GM18870 (cell line): ENCODE measurements around the gene NEDD9.

Experiments used
- ATAC-seq: cut with Tn5 transposase; IDR thresholded peaks from one replicate; pipeline ENCODE4 v1.9.1; 2021; ENCODE audit warnings: moderate library complexity; ENCODE audit not compliant: unreplicated experiment

Gene NEDD9

DNA sequence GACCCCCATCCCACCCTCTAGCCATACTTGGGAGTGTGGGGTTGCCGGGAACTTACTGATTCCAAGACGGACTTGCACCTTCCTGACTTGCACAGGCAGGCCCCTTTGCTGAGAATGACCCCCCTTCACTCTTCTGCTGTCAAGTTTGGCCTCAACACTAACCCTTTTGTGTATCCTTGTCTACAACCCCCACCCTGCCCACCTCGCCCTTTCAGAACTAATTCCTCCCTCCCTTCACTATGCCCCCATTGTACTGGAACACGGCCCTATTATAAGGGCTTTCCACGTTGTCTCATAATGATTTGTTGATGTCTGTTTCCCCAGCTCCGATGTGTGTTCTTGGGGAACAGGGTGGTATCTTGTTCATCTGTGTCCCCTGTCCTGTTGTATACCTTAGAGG lies 4.4 kb upstream of the NEDD9 start:
- ATAC-seq: no peak

DNA sequence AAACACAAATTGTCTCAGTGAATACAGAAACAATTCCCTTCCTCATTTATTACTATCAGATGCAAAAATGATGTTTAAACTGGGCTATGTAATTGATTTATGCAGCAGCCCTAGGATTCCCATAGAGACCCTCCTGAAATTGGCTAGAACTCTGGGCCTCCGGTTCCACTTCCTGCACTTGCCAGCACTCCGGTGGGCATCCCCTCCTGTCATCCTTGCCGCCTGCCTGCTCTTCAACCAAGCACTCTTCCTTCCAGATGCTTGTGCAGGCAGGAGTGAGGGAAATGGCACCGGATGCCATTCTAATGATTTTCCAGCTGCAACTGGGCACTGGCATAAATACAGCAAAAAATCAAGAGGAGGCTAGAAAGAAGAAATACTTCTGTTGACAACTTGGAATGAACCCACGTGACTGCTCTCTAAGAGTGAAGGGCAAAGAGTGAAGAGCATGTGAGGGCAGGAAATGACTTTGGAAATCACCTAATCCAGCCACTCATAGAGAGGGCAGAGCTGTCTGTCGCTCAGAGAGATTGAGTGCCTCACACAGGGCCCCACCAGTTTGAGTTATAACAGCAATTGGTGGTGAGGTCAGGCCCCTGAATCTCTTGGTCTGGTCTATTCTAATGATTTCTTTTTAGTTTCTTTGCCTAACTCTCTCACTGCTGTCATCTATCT lies 3.7 kb upstream of the NEDD9 start:
- ATAC-seq: peak; percentile 51

DNA sequence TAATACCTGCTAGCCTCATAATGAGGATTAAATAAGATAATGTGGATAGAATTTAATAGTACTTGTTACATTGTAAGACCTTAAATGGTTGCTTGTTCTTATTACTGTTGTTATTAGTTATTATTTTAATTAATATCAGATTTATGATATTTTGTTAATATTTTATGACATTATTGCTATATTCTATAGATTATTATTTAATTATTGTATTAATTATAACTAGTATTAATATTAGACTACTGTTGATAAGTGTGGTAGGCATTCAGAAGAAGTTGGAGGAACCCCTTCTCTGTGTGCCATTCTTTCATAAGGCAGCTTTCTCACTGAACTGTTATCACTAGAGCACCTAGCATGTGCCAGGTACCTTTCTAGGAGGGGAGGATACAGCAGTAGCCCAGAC lies 2.6 kb upstream of the NEDD9 start:
- ATAC-seq: no peak

DNA sequence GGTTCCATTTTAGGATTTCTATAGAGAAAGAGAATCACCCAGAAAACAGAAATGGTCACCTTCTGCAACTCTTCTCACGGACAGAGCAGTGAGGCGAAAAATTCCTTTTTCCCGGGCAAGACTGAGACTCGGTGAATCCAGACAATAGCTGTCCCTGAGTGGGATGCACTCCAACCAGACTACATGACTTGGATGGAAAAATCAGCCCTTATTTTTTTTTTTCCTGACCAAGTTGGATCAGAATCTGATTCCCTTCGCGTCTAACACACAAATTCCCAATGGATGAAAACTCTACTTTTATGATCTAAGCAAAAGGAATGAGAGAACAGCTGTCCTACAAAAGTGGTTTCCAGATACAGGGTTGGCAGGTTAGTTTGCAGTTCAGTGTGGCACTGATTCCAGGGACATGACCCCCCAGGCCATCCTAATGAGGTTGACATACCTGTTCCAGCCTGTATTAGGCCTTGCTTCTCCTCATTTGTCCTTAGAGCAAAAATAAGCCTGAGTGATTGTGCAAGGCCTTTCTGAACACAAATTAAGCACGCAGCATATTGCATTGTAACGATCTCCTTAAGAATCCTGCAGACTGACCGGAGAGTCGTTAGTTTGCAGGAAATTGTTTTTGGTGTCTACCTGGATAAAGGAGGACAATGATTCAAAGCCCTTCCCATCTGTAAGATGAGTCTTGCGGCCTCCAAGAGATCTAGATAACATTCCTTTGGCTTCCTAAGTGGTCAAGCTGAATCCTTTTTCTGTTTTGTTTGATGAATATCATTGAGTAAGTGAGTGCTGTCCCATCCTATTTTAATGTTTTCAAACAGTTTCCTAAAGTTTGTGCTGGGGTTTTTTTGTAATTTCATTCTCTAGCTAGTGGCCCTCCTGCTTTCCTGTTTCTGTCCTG lies 1.5 kb upstream of the NEDD9 start:
- no peak for ATAC-seq

- no peak for ATAC-seq
Measured at GRCh38 chr6:11232770-11233626, 530 bp upstream of the NEDD9 start.

GRCh38 chr6:11231564-11232192 lies 790 bp downstream of the NEDD9 start:
- no peak for ATAC-seq

DNA sequence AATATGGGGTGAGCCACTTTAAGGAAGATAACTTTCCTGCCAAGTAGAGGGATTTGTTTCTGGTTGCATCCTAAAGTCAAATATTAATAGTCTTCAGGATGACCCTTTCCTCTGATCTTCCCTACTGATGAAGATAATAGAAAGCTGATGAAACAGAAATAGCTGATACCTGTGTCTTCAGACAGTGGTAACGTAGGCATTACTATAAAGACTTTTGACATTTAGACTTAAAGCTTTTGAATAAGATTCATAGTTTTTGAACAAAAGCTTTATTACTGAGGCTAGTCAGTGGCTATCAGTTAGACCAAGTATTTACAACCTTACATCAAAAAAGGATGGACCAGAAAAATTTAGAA lies 1.4 kb downstream of the NEDD9 start:
- ATAC-seq: no peak

DNA sequence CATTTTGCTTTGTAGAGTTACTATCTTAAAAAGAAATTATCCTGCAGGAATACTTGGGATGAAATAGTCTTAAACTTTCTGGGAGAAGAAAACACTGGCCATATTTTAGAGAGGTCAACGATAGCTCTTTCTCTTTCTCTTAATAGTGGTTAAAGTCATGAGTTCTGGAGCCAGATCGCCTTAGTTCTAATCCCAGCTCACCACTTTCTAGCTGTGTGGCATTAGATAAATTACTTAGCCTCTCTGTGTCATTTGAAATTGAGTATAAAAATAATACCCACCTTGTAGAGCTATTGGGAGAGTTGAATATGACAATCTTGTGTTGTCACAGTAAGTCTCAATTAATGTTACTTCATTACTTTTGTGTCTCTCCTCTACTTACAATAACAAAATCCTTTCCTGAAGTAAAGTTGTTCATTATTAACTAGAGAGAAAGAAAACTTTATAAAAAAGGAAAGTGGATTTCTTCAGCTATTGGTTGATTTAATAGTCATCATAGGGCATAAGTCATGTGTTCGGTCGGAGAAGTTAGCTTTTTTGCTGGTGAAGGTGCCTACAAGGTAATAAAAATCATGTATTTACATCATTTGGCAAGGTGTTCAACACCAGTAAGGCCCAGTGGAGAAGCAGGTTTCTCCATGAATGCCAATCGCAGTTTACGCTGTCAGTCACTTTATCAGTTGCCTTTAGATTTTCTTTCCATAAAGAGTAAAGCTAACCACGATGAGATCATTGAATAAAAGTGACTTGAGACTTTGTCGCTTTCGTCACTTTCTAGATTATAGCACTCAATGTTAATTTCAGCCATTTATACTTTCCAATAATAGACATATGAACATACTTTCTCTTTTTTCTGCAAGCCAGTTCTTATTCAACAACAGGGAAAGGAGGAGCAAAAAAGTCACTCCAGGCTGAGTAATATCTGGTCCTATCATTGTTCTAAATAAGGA lies 2.0 kb downstream of the NEDD9 start:
- ATAC-seq: no peak

GRCh38 chr6:11229655-11230046 lies 2.8 kb downstream of the NEDD9 start:
- ATAC-seq: no peak

DNA sequence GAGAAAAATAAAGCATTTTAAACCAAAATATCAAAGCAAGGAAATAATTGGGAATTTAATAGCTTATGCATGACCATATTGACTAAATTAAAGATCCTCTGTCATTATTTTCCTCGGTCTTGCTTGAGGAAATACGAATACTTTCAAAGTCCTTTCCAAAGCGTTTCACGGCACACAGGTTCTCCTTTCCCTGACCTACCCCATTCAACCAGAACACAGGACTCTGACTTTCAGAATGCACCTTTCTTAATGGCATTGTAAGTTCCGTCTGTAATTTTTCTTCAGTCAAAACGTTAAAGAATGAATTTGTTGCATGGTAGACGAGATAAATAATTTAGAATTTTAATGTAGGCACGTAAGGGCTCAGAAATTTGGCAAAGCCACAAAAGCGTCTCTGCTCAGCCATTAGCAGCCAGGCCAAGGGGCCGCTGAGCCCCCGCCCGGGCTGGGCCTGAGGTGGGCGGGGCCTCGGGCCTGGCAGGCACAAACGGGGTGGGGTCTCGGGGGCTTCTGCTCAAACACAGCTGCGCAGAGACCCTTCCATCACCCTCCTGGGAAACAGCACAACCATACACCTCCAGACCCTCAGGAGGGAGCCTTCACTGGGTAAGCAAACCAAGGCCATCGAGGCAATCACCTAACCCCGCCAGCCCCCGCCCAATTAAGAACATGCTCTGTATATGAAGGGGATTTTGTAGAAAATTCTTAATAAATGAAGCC lies 3.4 kb downstream of the NEDD9 start:
- no peak for ATAC-seq

- ATAC-seq: no peak
Measured at GRCh38 chr6:11227698-11228097, 4.8 kb downstream of the NEDD9 start.

DNA sequence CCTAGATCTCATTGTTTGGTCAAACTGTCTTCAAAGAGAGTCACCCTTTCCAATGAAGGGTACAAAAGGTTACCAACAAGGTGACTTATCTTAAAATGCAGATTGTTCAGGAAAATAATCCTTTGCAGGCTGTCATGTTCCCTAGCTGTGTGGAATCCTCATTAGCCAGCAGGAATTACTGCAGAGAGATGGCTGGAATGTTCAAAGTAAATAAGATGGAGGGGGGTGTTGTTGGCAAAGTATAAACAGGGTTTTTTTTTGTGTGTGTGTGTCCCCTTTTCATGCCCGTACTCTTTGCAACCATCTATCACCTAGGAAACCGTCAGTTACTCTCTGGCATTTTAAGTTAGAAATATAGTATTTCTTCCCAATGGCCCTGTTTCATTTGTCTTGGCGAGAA lies 6.5 kb downstream of the NEDD9 start:
- no peak for ATAC-seq

DNA sequence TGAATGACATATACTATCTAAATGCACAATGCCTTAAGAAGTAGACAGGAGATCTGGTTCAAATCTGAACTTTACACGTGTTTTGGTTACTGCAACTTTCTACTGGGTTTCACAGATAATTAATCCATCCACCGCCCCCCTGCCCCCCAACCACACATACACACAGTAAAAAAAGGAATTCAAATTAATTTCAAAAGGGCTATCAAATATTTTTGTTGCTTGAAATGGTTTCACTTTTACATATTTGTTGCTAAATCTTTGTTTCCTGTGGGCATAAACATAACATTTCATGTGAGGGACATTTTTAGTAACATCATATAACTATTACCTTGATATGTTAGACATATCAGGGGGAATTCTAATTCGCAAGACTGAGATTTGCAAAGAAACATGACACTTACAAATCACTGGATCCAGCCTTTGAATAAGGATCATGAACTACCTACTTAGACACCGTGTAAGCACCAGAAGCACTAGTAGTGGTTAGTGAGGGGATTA lies 7.5 kb downstream of the NEDD9 start:
- ATAC-seq: no peak

DNA sequence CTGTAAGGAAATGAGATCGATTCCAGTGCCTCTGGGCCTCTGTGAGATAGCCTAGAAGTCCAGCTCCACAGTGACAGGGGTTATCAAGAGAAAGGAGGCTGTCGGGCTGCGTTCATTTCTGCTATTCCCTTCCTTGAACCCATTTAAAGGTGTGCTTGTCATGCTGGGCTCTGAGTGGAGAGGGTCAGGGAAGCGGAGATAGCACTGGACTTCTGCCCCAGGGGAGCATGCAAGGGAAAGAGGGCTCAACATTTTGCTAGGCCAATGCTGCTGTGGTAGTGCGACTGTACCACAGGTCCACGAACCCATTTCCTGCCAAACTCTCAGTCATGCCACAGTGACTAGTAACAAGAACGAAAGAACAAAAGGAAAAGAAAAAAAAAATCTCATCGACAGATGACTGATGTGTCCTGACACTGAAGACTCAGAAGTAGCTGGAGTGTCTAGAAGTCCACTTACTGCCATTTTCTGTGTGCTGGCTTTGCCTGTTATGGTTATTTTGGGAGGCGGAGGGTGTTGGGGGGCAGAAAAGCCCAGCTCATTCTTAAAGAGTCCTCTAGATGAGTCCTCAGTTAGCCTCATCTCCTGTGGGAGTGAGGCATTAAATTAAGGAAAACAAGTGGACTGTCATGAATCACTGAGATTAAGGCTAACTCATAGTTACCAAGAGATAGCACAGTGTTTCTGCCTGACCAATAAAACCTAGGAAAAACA lies 8.1 kb downstream of the NEDD9 start:
- ATAC-seq: peak; percentile 76

GRCh38 chr6:11223286-11223864 lies 9.1 kb downstream of the NEDD9 start:
- ATAC-seq: no peak

DNA sequence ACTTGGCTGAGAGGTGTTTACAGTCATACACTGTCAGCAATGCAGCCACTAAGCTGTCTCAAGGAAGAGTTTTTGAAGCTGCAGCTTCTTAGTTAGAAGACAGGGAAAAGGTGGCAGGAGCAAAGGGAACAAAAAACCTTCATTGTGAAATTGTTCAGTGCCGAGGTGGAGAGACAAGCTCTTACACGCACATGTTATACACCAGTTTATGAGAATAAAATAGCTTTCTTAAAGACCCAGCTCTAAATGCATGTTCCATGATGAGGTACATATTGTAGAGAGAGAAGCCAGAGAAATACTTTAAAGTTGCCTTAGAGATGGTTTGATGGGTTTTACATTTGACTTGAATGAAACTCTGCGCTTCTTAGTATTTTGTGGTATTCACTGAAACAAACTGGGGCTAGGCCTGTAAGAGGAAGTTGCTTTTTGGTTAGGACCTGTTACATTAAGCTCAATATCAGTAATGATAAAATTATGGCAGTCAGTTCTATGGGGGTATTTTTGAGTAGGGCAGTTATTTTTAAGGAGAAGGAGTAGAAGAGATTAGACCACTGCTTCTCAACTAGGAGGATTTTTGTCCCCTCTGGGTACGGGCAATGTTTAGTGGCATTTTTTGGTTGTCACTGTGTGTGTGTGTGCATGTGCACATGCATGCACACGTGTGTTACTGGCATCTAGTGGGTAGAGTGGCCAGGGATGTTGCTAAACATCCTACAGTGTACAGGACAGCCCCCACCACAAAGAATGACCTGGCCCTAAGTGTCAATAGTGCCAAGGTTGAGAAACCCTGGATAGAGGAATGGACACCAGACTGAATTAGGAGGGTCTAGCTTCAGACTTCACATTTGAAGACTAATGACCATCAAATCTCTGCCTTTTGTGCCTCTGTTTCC lies 9.8 kb downstream of the NEDD9 start:
- no peak for ATAC-seq
